Measurements from ENCODE around the gene ETNK2. TPM values are rescaled to one million over a fixed set of nuclear protein-coding genes. Genes with fewer than 3 reads are reported as not detected.
"Not testable (repeated sequence)": the region's sequence is repeated elsewhere in the genome, so short reads cannot be mapped to it uniquely, and the experiment has no call there.

Gene ETNK2
- total RNA-seq, 2 experiments from 2014 or later, result 1.9 TPM; not detected in 1

DNA sequence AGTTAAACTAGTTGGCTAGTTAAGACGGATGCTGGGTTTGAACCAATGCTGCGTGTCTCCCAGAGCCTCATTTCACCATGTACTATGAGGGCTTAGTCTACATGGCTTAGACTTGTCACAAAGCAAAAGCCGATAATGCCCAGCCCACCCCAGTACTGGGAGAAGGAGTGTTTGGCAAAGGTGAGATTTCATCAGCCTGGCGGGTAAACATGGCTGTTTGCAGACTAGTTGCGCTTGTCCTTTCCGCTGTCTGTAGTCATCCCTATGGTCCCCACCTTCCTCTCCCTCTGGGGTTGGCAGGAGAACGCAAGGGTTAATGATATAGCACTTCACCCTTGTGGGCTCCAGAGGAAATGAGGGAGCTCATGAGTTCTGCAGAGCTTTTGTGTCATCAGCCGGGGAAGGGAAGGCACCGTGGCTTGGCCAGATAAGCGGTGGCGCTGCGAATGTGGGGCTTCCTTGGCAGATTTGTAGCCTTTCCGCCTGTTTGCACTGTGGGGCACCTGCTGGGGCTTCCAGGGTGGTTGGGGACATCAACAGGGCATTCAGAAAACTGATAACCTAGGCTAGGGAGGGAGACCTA, 49.7 kb downstream of the ETNK2 start:
- CTCF ChIA-PET (ENCODE audit: unreplicated experiment), result no interaction called here
- Histone ChIP-seq H3K36me3 (ENCODE audit: insufficient read depth, low read length) (no peaks in the 10 kb centered on the region), H3K9me2 (ENCODE audit: insufficient read depth, low read length) (no peaks in the 10 kb centered on the region), H3K4me1 (ENCODE audit: insufficient read depth, low read length, poor library complexity, severe bottlenecking) (peaks cover 11% of the 10 kb centered on the region), H3K4me2 (ENCODE audit: low read length) (no peak overlapping the region), H3K9me3 (ENCODE audit: low read length) (no peaks in the 10 kb centered on the region), H4K20me1 (ENCODE audit: insufficient read depth, low read length) (no peaks in the 10 kb centered on the region), H2AFZ (ENCODE audit: low read length) (no peak overlapping the region), H3K27ac (ENCODE audit: low read depth, low read length, poor library complexity, severe bottlenecking) (no peak overlapping the region), H3K79me2 (ENCODE audit: insufficient read depth, low read depth, low read length) (no peaks in the 10 kb centered on the region), H3K4me3 (ENCODE audit: low read depth, low read length, poor library complexity, severe bottlenecking) (no peak overlapping the region)
- DNase-seq (ENCODE audit: low spot score), result no peak
- POLR2A ChIA-PET, result no interaction called here
- intact Hi-C loops (cut with micrococcal nuclease; ENCODE audit: unreplicated experiment), result no loop called here
- no TSS peak for BruUV-seq (replicated peaks)
- TF ChIP-seq EZH2phosphoT487 (IDR thresholded peaks at IDR 0.05; ENCODE audit: borderline replicate concordance, low read depth, low read length) (no peak), CTCF (conservative IDR thresholded peaks at IDR 0.05; ENCODE audit: low read length) (no peak)

GRCh38 chr1:204099754-204100153, 52.1 kb downstream of the ETNK2 start:
- H2AFZ ChIP-seq (ENCODE audit: low read length); H3K4me3 ChIP-seq (ENCODE audit: low read depth, low read length, poor library complexity, severe bottlenecking); H3K4me2 ChIP-seq (ENCODE audit: low read length); CTCF ChIA-PET (ENCODE audit: unreplicated experiment); H4K20me1 ChIP-seq (ENCODE audit: insufficient read depth, low read length); DNase-seq (ENCODE audit: low spot score); H3K79me2 ChIP-seq (ENCODE audit: insufficient read depth, low read depth, low read length); H3K9me3 ChIP-seq (ENCODE audit: low read length); BruUV-seq (replicated peaks); intact Hi-C loops (cut with micrococcal nuclease; ENCODE audit: unreplicated experiment); H3K9me2 ChIP-seq (ENCODE audit: insufficient read depth, low read length); H3K27ac ChIP-seq (ENCODE audit: low read depth, low read length, poor library complexity, severe bottlenecking); POLR2A ChIA-PET; H3K4me1 ChIP-seq (ENCODE audit: insufficient read depth, low read length, poor library complexity, severe bottlenecking); H3K36me3 ChIP-seq (ENCODE audit: insufficient read depth, low read length): not testable (repeated sequence)

DNA sequence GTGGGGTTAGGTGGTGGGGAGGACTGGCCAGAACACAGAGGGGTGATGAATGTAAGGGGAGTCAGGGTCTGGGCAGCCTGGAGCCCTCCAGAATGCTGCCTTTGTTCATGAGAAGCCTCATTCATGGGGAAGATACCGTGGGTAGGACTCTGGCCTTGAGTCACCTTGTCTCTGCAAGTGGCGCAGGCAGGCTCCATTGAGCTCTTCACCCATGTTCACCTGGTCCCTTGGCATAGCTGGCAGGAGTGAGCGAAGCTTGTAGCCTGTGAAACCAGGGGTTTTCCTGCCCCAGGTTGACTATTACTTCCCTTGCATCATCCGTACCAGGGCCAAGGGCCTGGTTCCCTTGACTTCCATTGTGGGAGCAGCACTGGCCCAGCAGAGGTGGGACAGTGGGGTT, 53.2 kb downstream of the ETNK2 start:
- DNase-seq (ENCODE audit: low spot score), result no peak
- Histone ChIP-seq H3K4me1 (ENCODE audit: insufficient read depth, low read length, poor library complexity, severe bottlenecking) (no peaks in the 10 kb centered on the region), H4K20me1 (ENCODE audit: insufficient read depth, low read length) (no peaks in the 10 kb centered on the region), H3K36me3 (ENCODE audit: insufficient read depth, low read length) (no peaks in the 10 kb centered on the region), H3K79me2 (ENCODE audit: insufficient read depth, low read depth, low read length) (no peaks in the 10 kb centered on the region), H3K27ac (ENCODE audit: low read depth, low read length, poor library complexity, severe bottlenecking) (no peak overlapping the region), H3K4me2 (ENCODE audit: low read length) (no peak overlapping the region), H3K9me3 (ENCODE audit: low read length) (no peaks in the 10 kb centered on the region), H2AFZ (ENCODE audit: low read length) (no peak overlapping the region), H3K9me2 (ENCODE audit: insufficient read depth, low read length) (no peaks in the 10 kb centered on the region), H3K4me3 (ENCODE audit: low read depth, low read length, poor library complexity, severe bottlenecking) (no peak overlapping the region)
- intact Hi-C loops (cut with micrococcal nuclease; ENCODE audit: unreplicated experiment), result no loop called here
- POLR2A ChIA-PET, result interaction anchor here (0.5 kb wide), 1 partner anchor 17 kb away, joined by 5 read pairs; no protein-coding TSS in a partner anchor
- BruUV-seq (replicated peaks), result no TSS peak
- CTCF ChIA-PET (ENCODE audit: unreplicated experiment), result no interaction called here
- no peak for TF ChIP-seq EZH2phosphoT487 (IDR thresholded peaks at IDR 0.05; ENCODE audit: borderline replicate concordance, low read depth, low read length)
- no peak for TF ChIP-seq CTCF (conservative IDR thresholded peaks at IDR 0.05; ENCODE audit: low read length)

Data from OCI-LY7 (cell line).